ENCODE results near the gene JTB.

Gene JTB

DNA sequence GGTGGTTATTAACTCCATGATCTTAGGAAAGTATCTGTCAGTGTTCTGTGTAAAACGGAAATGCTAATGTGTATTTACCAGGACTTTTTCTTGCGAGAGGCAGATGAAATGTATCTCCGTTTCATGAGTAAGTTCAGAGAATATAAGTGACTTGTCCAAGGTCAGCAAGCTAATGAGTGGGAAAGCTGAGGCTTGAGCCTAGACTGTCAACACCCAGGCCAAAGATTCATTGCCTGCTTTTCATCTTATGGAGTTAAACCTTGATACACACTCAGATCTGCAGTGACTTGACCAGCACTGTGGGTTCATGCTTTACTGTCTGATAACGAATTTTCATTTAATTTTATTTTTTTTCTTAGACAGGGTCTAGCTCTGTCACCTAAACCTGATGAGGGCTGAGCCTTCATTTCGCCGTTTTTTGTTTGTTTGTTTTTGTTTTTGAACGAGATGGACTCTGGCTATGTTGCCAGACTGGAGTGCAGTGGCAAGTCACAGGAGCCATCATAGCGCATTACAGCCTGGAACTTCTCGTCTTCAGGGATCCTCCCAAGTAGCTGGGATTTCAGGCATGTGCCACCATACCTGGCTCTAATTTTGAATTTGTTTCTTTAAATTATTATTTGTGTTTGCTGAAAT lies 918 bp upstream of the JTB start:
- DNase-seq (ENCODE audit: low spot score), result no peak

DNA sequence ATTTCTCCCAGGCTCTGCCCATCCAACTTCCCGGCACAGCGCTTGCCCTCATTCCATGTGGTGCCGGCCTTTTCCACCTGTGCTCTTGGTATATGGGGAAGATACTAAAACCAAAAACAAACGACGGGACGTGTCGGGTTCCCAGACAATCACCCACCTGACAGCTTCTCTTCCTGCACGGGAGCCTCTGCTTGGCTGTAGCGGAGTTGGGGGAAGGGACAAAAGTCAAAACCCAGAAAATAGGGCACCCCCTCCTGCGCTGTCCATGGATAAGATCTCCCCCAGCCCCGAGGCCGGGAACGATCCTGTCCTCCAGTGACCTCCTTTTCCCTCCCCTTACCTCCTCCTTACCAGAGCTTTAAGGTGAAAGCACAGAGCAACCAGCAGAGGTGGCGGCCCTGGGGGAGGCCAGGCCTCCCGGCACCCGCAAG lies 640 bp downstream of the JTB start:
- no peak for DNase-seq (ENCODE audit: low spot score)

DNA sequence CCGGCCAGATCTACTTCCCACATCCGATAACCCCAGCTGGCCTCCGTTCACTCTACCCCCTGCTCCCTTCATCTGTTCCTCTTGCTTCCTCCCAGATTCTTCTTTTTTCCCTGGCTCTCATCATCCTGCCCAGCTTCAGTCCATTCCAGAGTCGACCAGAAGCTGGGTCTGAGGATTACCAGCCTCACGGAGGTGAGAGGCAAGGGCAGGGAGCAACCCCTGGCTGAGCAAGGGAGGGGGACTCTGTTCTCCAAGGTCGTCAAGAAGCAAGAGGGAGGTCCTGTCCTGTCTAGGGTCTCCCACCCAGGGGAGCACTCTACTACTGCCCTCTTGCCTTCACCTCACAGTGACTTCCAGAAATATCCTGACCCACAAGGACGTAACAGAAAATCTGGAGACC lies 3.9 kb downstream of the JTB start:
- DNase-seq (ENCODE audit: low spot score), result no peak

DNA sequence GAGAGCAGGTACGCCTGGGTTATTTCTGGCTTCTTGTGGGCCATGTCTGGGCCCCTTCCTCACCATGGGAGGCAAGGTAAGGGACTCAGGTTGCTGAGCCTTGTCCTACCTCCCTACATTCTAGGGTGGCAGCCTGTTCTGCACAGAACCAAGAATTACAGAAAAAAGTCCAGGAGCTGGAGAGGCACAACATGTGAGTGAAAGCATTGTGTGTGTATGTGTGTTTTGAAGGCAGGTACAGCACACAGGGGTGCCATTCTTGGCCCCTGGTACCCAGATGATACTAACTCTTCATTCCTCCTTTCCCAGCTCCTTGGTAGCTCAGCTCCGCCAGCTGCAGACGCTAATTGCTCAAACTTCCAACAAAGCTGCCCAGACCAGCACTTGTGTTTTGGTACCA lies 4.4 kb downstream of the JTB start:
- DNase-seq (ENCODE audit: low spot score), result no peak

- DNase-seq (ENCODE audit: low spot score), result no peak
Observed at GRCh38 chr1:153970346-153970745, 7.1 kb downstream of the JTB start.

- no peak for DNase-seq (ENCODE audit: low spot score)
Observed at GRCh38 chr1:153968972-153969371, 8.5 kb downstream of the JTB start.

DNA sequence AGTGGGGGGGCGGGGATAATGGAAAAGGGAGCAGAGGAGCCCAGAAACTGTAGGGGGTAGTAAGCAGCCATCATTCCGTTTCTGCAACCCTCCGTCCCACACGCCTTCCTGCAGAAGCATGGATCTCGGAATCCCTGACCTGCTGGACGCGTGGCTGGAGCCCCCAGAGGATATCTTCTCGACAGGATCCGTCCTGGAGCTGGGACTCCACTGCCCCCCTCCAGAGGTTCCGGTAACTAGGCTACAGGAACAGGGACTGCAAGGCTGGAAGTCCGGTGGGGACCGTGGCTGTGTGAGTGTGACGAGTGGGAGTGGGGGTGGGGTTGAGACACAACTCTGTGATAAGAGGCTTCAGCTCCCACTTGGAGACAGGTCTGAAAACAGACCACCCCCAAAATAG lies 9.1 kb downstream of the JTB start:
- no peak for DNase-seq (ENCODE audit: low spot score)

DNA sequence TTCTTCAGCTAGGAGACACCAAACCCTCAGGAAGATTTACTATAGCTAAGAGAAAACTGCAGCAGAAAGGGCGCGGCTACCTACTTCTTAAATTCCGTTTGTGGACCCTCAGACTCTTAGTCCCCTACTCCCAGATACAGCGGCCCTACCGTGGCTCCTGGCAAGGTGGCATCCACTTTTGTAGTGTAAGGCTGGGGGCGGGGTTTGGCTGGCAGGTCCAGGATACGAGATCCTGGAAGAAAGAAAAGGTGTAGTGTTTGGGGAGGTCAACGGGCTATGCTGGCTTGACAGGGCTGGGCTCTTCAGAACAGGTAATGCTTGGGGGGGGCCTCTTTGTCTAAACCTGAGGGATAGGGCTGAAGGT lies 9.5 kb downstream of the JTB start:
- DNase-seq (ENCODE audit: low spot score), result no peak

DNA sequence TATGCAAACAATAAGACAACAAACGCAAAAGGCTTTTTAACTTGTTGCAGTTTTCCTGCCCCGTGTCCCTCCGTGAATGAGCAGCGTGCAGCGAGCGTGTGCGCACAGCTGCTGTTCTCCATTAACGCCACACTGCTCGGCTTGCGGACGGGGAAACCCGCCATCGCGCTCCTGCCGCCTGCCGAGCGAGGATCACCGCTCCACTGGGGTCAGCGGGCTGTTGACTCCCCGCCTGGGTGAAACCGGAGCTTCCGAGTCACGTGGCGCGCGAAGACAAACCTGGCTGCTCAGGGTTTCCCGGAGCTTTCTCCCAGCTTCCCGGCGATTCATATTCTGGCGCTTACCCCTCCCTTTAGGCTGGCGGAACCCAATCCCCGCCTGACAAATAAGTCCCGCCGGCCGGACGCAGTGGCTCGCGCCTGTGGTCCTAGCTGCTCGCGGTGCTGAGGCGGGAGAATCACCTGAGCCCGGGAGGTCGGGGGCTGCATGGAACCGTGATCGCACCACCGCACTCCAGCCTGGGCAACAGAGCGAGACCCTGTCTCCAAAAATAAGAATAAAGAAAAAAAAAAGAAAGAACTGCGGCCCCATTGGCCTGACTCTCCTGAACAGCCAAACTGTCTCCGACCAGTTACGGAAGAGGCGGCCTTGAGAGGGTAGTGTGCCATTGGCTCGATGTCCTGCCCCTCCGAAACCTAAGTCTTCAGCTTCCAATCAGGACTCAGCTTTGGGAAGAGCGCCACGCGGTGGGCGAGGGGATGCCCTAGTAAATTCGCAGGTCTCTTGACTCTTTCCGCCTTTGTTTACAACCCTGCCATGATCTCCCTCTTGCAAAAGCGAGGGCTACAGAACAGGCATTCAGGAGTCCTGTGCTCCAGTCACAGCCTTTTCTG lies 10.1 kb downstream of the JTB start, which contains the start of gene CREB3L4:
Gene CREB3L4, plus strand, starts transcription at position 796 of the 893 bp plus-strand sequence. CDS start 624 bp downstream, outside the sequence.
- DNase-seq (ENCODE audit: low spot score), result peak; percentile 95

- DNase-seq (ENCODE audit: low spot score), result peak; percentile 82
Observed at GRCh38 chr1:153963850-153964331, 13.6 kb downstream of the JTB start.

DNA sequence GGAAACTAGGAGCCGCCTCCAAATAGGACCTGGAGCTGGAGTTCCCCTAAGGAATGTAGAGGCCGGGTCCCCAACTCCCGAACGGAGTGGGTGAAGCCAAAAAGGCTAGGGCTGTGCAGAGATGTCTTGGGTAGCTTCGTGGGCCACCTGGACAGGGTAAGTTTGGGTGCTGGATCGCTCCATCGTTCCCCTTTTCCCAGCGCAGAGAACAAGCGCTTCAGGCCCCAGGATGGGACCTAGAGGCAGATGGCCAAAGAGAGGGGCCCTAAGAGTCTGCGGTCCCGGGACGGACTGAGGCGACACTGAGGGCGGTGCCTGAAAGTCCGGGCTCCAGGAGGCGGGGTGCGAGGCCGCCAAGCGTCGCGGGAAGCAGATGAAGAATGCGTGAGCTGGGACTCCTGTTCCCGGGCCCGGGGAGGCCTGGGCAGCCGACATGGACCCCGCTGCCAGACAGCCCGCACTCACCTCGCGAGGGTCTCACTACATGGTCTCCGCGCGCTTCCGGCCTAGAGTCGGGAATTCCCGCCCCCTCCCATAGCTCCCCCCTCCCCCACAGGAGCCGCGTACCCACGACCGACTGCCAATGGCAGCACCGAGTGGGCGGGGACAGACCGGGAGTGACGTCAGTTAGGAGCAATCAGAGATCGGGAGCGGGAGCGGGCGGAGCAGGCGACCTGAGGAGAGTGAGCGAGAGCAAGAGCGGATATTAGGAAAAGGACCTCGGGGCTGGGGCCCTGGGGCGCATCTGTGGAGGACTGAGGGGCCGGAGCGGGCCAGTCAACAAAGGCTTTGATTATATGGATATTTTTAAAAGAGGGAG lies 14.2 kb downstream of the JTB start, which contains the start of gene SLC39A1:
Gene SLC39A1, minus strand, starts transcription at position 508 of the 820 bp plus-strand sequence. CDS start 822 bp downstream, outside the sequence.
- DNase-seq (ENCODE audit: low spot score), result peak; percentile 98

DNA sequence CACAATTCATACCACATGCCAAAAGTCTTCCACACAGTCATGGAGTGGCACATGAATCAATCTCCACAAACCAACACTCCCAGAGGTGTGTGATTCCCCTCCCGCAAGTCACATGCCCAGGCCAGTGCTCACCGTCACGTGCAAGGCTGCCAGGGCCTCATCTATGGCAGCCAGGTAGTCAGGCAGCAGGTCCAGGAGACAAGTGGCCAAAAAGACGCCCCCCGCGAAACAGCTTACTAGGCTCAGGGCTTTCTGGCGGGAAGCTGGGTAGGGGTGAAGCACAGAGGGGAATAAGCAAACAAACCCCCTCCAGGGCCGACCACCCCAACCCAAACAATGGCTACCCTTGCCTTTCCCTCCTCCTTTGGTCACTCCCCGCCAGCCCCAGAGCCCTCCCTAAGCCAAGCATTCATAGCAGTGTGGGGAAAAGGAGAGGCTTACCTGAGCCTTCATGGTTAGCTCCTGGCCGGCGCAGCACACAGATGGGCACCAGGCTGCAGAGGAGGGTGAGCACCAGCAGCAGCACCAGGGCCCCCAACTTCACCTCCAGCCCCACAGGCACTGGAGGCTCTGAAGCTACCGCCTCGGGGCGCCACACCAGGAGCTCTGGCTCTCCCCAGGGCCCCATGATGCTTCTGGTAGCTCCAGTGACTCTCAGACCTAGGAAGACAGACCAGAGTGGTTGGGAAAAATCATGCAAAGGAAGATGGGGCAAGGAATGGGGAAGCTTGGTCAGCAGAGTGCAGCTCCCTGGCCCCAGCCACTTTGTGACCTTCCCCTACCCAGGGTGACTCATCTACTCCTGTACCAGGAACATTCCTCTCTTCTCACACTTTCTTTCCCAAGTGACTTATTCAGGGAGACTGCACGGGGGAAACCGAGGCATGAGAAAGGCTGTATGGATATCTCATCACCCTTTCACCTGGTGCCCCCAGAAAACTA lies 15.1 kb downstream of the JTB start:
- no peak for DNase-seq (ENCODE audit: low spot score)

- DNase-seq (ENCODE audit: low spot score), result no peak
Observed at GRCh38 chr1:153961421-153961820, 16.1 kb downstream of the JTB start.

DNA sequence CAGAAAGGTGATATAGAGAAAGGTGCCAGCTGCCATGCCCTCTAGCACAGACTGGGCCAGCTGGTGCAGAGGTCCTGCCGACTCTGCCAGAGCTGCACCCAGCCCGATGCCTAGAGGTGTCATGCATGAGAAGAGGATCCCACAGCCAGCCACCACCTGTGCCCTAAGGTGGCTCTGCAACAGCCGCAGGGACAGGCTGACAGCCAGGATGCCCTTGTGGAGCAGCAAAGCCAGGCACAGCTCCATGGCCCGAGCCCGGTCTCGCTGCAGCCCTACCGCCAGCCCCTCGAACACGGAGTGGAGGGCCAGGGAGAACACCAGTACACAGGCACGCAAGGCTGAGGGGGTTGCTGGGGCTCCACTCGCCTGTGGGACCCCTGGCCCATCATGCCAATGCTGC lies 17.3 kb downstream of the JTB start:
- no peak for DNase-seq (ENCODE audit: low spot score)

DNA sequence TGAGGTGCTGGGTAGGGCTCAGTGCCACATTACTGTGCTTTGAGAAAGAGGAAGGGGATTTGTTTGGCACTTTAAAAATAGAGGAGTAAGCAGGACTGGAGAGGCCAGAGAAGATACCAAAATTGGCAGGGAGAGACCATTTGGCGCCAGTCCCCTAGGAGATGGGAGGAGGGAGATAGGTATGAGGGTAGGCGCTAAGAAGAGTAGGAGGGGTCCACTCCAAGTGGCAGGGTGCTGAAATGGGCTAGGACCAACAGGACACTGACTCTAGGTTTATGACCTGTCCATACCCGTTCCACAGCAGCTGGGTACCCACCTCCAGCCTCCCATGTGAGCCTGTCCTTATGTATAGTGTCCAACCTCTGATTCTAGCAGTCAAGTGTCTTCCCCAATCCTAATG lies 18.0 kb downstream of the JTB start:
- no peak for DNase-seq (ENCODE audit: low spot score)

DNA sequence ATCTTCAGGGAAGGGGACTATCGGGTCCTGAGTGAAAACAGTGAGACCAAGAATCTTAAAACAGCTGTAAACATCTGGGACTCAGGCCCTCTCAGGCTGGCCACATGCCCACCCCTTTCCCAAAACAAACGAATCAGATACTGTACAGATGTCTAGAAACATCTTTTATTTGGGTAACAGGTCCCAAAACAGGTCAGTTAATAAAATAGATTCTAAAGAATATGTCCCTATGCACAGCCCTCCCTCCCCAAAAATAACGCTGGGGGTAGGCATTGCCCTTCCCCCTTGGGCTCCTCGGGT lies 18.6 kb downstream of the JTB start:
- DNase-seq (ENCODE audit: low spot score), result no peak

GRCh38 chr1:153958111-153958960 lies 19.1 kb downstream of the JTB start, which contains the start of gene CRTC2:
Gene CRTC2, minus strand, starts transcription at chr1:153958612. Its CDS starts 115 bp downstream, at chr1:153958497.
- peak; percentile 98 for DNase-seq (ENCODE audit: low spot score)

DNA sequence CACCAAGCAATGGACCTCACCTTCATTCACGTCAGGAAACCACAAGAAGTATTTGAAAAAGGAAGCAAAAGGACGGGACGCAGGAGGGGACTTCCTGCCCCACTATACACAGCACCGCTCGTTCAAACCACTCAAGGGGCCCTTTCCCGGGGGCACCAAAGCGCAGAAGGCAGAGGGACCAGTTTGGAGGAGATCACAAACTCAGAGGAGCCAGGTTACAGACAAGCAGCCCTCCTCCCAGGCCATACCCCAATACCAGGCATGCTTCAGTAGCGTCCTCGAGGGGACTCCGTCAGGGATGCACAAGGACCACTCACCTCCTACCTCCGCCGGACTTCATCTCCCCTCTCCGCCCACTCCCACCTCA lies 19.7 kb downstream of the JTB start:
- DNase-seq (ENCODE audit: low spot score), result no peak

DNA sequence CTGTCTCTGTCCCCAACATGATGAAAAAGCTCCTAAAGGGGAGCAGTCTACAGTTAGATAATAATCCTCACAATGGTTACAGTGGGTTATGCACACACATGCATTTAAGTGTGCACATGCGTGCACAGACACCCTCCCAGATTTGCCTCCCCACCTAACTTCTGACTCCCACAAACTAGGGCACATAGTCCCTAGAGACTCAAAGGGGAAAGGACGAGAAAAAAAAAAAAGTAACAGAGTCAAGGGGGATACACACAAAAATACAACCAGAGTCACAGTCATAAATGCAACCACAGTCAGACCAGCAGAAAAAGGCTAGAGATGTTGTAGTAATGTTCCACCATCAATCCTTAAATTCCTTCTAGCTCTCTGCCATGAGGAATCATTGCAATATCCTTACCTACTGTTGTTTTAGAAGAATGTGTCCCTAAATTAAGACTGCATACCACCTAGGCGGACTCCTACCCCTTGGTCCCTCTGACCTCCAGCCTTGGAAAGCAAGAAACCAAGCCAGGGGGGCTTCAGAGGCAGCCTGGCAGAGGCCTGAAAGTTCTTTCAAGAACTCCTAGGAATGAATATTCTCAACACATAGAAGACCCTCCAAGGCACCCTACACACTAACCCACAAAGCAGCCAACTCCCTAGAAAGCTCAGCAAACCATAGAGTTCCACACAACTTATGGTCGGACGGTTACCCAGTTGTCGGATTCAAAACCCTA lies 20.3 kb downstream of the JTB start:
- no peak for DNase-seq (ENCODE audit: low spot score)

GRCh38 chr1:153954826-153955225 lies 22.6 kb downstream of the JTB start:
- no peak for DNase-seq (ENCODE audit: low spot score)

Measured in ecto neural progenitor cell (in vitro differentiated cells).